GM13976 (cell line): ENCODE measurements around the gene RPAIN.

ENCODE experiments used
- DNase-seq: peaks from one replicate; pipeline ENCODE4 v3.0.0; 2012; ENCODE audit warnings: low spot score
- CTCF ChIP-seq: IDR thresholded peaks from 2 replicates; pipeline ENCODE4 v1.5.1; 2012; ENCODE audit warnings: borderline replicate concordance, mild to moderate bottlenecking; ENCODE audit not compliant: insufficient read depth; ENCODE audit errors: extremely low read depth, missing control alignments, control extremely low read depth
- in situ Hi-C: fragments of 300-500 bp; cut with MboI; formaldehyde crosslinking; loops from one replicate; pipeline ENCODE4 v1.12.0; 2022; ENCODE audit warnings: low sequenced_read_pairs, mixed read lengths, inconsistent platforms; ENCODE audit not compliant: unreplicated experiment

The RPAIN gene

GRCh38 chr17:5478992-5479391 lies 59.0 kb downstream of the RPAIN start:
- TF ChIP-seq CTCF, result no peak
- no peak for DNase-seq
- in situ Hi-C loops, result no loop called here

DNA sequence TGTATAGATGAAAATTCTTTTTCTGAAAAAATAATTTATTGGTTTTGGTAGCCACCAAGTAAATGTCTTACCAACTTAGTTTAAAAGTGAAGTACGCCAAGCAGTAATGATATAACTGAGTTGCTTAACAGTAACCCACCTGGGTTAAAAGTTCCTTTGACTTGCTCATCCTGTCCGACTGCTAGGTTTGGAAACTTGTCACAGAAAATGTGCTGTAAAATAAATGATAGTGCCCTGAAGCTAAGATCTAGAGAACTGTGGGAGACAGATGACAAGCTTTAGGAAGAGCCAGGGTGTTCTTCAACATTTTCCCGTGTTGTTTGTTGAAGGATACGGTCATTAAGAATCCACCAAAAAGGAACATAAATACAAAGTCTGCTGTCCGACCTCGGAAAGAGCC lies 61.0 kb downstream of the RPAIN start:
- TF ChIP-seq CTCF, result no peak
- no peak for DNase-seq
- in situ Hi-C loops, result no loop called here

DNA sequence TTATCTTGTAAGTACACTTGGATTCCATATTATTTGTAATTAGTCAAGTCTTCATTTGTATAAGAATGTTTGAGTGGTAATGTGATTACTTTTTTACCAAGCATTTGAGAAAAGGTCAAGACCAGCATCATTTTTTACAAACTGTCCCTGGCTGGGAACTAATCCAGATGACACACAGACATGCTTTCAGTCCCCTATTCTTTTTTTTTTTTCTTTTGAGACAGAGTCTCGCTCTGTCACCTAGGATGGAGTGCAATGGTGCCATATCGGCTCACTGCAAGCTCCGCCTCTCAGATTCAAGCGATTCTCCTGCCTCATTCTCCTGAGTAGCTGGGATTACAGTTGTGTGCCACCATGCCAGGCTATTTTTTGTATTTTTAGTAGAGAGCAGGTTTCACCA lies 61.5 kb downstream of the RPAIN start:
- no peak for DNase-seq
- TF ChIP-seq CTCF, result no peak
- in situ Hi-C loops, result no loop called here
